ENCODE measurements around the gene MARK1. TPM values are rescaled to one million over a fixed set of nuclear protein-coding genes. Genes with fewer than 3 reads are reported as not detected.

Gene MARK1
- total and polyA plus RNA-seq, 4 donors: 1.3 to 6.5 (median 3.1) TPM

DNA sequence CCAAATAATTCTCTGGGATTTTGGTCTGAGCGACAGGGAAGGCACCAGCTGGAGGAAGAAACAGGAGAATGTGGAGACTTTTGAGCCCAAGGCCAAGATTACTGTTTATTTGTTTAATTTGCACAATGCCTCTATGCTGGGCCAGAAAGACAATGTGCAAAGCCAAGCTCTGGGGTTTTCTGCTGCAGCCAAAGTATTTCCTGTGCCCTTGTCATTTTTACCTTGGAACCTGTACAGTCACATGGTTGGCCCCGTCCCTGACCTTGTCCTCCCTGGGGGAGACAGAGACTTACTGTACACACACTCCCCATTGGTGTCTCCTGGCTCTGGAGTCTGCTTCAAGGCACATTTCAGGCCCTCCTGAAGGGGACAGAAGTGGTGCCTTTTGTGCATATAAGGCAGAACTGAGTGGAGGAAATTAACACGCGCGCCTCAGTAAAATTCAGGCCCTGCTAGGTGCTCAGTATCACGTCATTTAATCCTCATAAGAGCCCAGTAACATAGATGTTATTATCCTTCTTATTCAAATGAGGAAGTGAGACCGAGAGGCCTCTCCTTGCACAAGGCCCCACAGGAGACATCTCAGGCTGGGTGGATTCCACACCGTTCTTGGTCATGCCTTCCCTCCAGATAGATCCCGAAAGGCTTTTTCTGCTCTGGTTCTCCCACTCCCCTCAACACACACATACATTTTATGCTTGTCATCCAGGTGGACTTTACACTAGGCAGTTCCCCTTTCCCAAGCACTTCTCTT lies 183.3 kb downstream of the MARK1 start:
- no peaks in the 10 kb centered on the region for H3K27me3 ChIP-seq (ENCODE audit: control insufficient read depth in 3 of 3, insufficient read depth in 3 of 3, low read length in 2 of 3)

More for the DNA sequence above, 183.3 kb downstream of the MARK1 start:
- Histone ChIP-seq H3K27ac (ENCODE audit: low read depth in 1 of 2, low read length in 1 of 2) (no peak overlapping the region), H3K9ac (ENCODE audit: insufficient read depth in 1 of 2, low read length in 2 of 2) (no peak overlapping the region), H3K9me3 (ENCODE audit: control insufficient read depth in 4 of 4, insufficient read depth in 3 of 4, low read length in 3 of 4) (peaks cover 0 to 2% (median 0%) of the 10 kb centered on the region in 4 donors), H3K4me1 (ENCODE audit: control insufficient read depth in 5 of 5, insufficient read depth in 5 of 5, low read length in 5 of 5) (peaks cover 0 to 9% (median 0%) of the 10 kb centered on the region in 5 donors), H3K4me3 (no peak overlapping the region), H3K36me3 (ENCODE audit: control insufficient read depth in 4 of 4, insufficient read depth in 4 of 4, low read length in 4 of 4) (no peaks in the 10 kb centered on the region)
- ATAC-seq (ENCODE audit: insufficient read depth, low FRiP score) (no peak), DNase-seq (peak in 2 of 3 donors; percentile 42 to 68)
- WGBS, 2 donors: 57 to 69% methylated on average over 9 of the region's 9 CpGs
- TF ChIP-seq, protein P1, sequence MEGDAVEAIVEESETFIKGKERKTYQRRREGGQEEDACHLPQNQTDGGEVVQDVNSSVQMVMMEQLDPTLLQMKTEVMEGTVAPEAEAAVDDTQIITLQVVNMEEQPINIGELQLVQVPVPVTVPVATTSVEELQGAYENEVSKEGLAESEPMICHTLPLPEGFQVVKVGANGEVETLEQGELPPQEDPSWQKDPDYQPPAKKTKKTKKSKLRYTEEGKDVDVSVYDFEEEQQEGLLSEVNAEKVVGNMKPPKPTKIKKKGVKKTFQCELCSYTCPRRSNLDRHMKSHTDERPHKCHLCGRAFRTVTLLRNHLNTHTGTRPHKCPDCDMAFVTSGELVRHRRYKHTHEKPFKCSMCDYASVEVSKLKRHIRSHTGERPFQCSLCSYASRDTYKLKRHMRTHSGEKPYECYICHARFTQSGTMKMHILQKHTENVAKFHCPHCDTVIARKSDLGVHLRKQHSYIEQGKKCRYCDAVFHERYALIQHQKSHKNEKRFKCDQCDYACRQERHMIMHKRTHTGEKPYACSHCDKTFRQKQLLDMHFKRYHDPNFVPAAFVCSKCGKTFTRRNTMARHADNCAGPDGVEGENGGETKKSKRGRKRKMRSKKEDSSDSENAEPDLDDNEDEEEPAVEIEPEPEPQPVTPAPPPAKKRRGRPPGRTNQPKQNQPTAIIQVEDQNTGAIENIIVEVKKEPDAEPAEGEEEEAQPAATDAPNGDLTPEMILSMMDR (IDR thresholded peaks at IDR 0.05; ENCODE audit: control extremely low read depth, extremely low read depth): no peak

Small RNA genes lying within 50 kb of the gene (small RNA-seq; reads per million reads assigned to genes)
- gene RN7SL464P (ENCODE audit: low replicate concordance): not detected

Other genes with a start within 250 kb of the MARK1 start
- gene C1orf115, start 162.2 kb downstream of the MARK1 start, total RNA-seq: 10 to 100 TPM; 18.2 to 19.0 TPM
- gene C1orf115, start 162.2 kb downstream of the MARK1 start, polyA plus RNA-seq: 10 to 100 TPM; 13.3 to 18.9 TPM
- 10 to 100 TPM; 42.9 to 49.9 TPM for gene MTARC2, start 220.2 kb downstream of the MARK1 start, total RNA-seq
- 10 to 100 TPM; 21.4 to 36.1 TPM for gene MTARC2, start 220.2 kb downstream of the MARK1 start, polyA plus RNA-seq

All from lung (tissue), 13 donors.